GM19238 (cell line): ENCODE data around the gene NLN.
"Not testable (repeated sequence)": the region's sequence is repeated elsewhere in the genome, so short reads cannot be mapped to it uniquely, and the experiment has no call there.

Experiments
- DNase-seq: peaks from one replicate; pipeline ENCODE4 v3.0.0; 2011; ENCODE audit warnings: low spot score; ENCODE audit not compliant: insufficient read length

NLN gene

DNA sequence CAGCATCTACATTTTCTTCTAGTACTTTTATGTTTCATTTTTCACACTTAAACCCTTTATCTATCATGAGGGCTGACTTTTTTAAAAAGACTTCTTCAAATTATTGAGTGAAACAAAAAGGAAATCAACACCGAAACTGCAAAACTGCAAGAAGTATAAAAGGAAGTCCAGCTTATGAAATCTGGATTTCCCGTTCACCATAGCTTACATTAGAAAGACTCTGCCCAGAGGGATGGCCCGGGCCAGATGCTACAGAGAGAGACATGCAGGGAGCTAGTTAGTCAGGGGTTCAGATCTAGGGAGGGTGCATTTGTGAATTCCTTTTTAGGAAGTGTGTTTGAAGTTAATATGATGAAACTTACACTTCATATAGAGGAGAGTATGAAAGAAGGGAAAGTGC lies 10.0 kb downstream of the NLN start:
- not testable (repeated sequence) for DNase-seq

DNA sequence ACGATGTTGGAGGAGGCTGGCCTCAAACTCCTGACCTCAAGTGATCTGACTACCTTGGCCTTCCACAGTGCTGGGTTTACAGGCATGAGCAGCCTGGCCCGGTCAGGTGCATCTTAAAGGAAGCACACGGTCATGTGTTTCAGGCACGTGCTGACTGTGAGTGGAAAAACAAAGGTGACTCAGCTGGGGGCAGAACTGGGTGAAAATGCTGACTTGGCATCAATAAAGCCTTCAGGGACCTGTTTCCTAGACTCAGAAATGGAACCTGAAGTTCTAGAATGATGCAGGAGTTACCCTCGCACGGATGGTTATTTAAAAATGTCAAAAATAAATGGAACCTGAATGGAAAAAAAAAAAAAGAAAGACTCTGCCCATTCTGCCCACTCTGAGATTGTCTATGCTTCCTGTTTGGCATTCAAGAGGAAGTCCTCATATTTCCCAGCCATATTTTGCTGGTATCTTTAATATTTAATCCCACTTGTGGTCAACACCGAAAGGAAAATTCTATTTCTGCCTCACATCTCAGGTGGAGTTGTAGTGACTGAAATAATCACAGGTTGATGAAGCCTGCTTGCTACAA lies 12.3 kb downstream of the NLN start:
- not testable (repeated sequence) for DNase-seq

- no peak for DNase-seq
Measured at GRCh38 chr5:65734921-65735320, 12.9 kb downstream of the NLN start.

DNA sequence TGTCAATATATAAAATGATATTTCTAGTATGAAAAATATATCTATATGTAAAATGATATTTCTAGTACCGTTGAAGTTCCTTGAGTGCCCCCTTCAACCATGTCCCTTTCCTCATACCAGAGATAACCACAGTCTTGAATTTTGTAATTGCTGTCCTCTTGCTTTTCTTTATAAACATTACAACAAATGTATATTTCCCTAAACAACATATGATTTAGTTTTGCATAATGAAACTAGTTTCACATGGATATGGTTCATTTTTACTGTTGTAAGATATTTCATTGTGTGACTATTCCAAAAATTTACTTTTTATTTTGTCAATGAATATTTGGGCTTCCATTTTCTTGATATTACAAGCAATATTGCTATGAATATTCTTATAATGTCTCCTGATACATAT lies 14.0 kb downstream of the NLN start:
- no peak for DNase-seq

- DNase-seq = no peak
Measured at GRCh38 chr5:65737842-65738241, 15.8 kb downstream of the NLN start.

DNA sequence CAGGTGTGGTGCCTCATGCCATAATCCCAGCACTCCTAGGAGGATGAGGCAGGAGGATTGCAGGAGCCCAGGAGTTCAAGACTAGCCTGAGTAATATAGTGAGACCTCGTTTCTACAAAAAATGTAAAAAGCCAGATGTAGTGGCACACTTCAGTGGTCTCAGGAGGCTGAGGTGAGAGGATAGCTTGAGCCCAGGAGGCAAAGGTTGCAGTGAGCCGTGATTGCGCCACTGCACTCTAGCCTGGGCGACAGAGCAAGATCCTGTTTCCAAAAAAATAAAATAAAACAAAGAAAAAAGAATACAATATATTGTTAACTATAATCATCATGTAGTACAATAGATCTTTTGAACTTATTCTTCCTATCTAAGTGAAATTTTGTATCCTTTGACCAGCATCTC lies 16.3 kb downstream of the NLN start:
- DNase-seq = no peak

GRCh38 chr5:65739162-65739561 lies 17.2 kb downstream of the NLN start:
- DNase-seq = no peak

GRCh38 chr5:65742565-65743231 lies 20.7 kb downstream of the NLN start:
- peak; percentile 14 for DNase-seq

- DNase-seq = no peak
Measured at GRCh38 chr5:65749221-65749844, 27.3 kb downstream of the NLN start.

- DNase-seq = no peak
Measured at GRCh38 chr5:65749956-65750355, 28.0 kb downstream of the NLN start.

DNA sequence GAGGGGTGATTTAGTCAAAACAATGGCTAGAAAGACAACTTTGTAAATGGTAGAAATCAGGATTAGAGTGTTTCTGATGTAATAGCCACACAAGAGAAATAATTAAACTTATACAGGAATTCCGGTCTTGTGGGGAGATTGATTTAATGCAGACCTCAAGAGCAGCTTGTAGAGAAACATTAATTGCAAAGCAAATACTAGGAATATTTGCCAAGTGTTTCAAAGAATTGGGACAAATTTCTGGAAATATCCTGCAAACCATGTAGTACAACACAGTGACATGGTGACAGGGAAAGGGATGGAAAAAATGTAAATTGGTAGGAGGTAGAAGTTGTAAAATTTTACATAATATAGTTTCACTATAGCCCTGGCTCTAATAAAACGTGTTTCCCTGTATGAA lies 28.9 kb downstream of the NLN start:
- no peak for DNase-seq

DNA sequence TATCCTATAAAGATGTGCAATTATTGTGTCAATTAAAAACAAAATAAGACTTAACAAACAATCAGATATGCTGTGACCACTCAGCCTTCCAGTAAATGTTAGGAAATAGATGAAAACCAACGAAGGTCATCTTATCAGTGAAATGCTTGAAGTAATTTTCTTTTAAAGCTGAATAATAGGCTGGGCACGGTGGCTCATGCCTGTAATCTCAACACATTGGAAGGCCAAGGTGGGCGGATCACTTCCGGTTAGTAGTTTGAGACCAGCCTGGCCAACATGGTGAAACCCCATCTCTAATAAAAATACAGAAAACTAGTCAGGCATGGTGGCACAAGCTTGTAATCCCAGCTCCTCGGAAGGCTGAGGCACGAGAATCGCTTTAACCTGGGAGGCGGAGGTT lies 31.2 kb downstream of the NLN start:
- DNase-seq = no peak

- no peak for DNase-seq
Measured at GRCh38 chr5:65758546-65759144, 36.6 kb downstream of the NLN start.

- peak; percentile 4 for DNase-seq
Measured at GRCh38 chr5:65760504-65761275, 38.7 kb downstream of the NLN start.

DNA sequence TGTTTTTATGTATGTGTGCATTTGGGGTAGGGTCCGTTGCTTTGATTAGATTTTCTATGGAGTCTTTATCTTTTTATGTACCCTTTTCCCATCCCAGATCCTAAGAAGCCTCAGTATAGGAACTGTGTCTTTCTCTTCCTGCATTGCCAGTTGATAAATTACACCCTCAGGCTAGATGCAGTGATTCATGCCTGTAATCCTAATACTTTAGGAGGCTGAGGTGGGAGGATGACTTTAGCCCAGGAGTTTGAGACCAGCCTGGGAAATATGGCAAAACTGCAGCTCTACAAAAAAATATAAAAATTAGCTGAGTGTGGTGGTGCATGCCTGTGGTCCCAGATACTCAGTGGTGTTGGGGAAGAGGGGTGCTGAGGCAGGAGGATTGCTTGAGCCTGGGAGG lies 40.2 kb downstream of the NLN start:
- DNase-seq = no peak

DNA sequence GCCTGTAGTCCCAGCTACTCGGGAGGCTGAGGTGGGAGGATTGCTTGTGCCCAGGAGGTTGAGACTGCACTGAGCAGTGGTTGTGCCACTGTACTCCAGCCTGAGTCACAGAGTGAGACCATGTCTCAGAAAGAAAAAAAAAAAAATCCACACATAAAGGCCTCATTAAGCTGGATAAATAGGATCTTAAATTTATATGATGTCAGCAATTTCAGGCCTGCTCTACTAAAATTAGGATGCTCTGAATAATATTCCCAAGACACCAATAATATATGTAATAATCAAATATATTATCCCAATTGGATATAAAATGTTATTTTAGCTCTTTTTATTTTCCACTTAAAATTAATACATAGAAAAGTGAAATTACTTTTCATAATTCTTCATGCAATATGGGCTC lies 43.6 kb downstream of the NLN start:
- no peak for DNase-seq

- DNase-seq = no peak
Measured at GRCh38 chr5:65766175-65766574, 44.2 kb downstream of the NLN start.

GRCh38 chr5:65766781-65767180 lies 44.8 kb downstream of the NLN start:
- no peak for DNase-seq

- no peak for DNase-seq
Measured at GRCh38 chr5:65767565-65767964, 45.6 kb downstream of the NLN start.

- no peak for DNase-seq
Measured at GRCh38 chr5:65768723-65769346, 46.8 kb downstream of the NLN start.

DNA sequence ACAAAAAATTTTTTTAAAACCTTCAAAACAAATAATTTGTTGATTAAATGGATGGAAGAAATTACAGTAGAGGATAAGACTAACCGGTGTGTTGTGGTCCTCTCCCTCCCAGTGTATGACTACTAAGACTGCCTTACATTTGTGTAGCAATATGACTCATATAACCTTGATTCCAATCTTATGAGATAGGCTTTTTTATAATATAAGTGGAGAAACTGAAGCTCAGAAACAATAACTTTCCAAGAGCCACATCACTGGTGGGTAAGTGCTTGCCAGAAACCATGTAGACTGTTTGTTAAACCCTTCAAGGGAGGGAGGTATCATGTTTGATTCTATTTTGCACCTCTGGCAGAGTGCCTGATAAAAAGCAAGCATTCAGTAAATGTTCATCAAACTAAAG lies 47.5 kb downstream of the NLN start:
- no peak for DNase-seq
